ENCODE data around the gene ZFPM1. TPM values are rescaled to one million over a fixed set of nuclear protein-coding genes. Genes with fewer than 3 reads are reported as not detected.

Gene ZFPM1
- total and polyA plus RNA-seq, 2 of the 8 experiments (the other 6 are each of a cell fraction or from before 2014, with no cell fraction given) = 0.74 to 4.8 TPM

GRCh38 chr16:88494335-88495154 is 41.5 kb downstream of the ZFPM1 start (continued):
- TF ChIP-seq PHF8 (conservative IDR thresholded peaks at IDR 0.05; ENCODE audit: low read depth, low read length) (no peak), GABPA (IDR thresholded peaks at IDR 0.05; ENCODE audit: borderline replicate concordance, insufficient read depth, low read length) (no peak), NRF1 (IDR thresholded peaks at IDR 0.05; ENCODE audit: low read depth, low read length) (no peak)
